HEK293 (cell line): Measurements from ENCODE around the gene PAMR1.
A peak's percentile ranks its signal among the peaks of the same experiment; 100 is the strongest.

Source experiments
- CTCF ChIA-PET: fragments of 350-600 bp; formaldehyde crosslinking; extraction: SDS; loops from one replicate; lab custom pipeline; 2021; ENCODE audit warnings: antibody characterized with exemption; lab: Yijun Ruan, JAX
- POLR2A ChIA-PET: fragments of 300-600 bp; formaldehyde crosslinking; extraction: SDS; loops from one replicate; lab custom pipeline; 2020; ENCODE audit warnings: antibody characterized with exemption, inconsistent platforms; lab: Yijun Ruan, JAX
- H3K27ac ChIP-seq: fragments of 200-500 bp; sonication (Bioruptor generic); 2 replicates; pipeline ENCODE4 v1.5.1; 2014; ENCODE audit warnings: low read depth, low read length, control low read depth, inconsistent platforms; ENCODE audit errors: extremely low read depth
- H3K36me3 ChIP-seq, 2 experiments: fragments of 200-500 bp in 1 of 2; sonication (Bioruptor generic) in 1 of 2; 1 replicate in 1 of 2; 2 replicates in 1 of 2; pipeline ENCODE4 v1.5.1; 2014 to 2017; ENCODE audit warnings: inconsistent platforms in 2 of 2, low read length in 2 of 2; ENCODE audit not compliant: control insufficient read depth in 2 of 2, insufficient read depth in 1 of 2
- H3K4me1 ChIP-seq: fragments of 200-500 bp; sonication (Bioruptor generic); 2 replicates; pipeline ENCODE4 v1.5.1; 2014; ENCODE audit warnings: mild to moderate bottlenecking, low read length, inconsistent platforms; ENCODE audit not compliant: control insufficient read depth, insufficient read depth
- H3K4me3 ChIP-seq: 2 replicates; pipeline ENCODE4 v1.5.1; 2011; ENCODE audit warnings: low read depth, mild to moderate bottlenecking, control low read depth, low read length, moderate library complexity
- H3K9me3 ChIP-seq: fragments of 200-500 bp; sonication (Bioruptor generic); 2 replicates; pipeline ENCODE4 v1.5.1; 2014; ENCODE audit warnings: low read depth, low read length, inconsistent platforms; ENCODE audit not compliant: control insufficient read depth, insufficient read depth
- MZF1 ChIP-seq: fragments of 450-650 bp; formaldehyde crosslinking; IDR thresholded peaks from 2 replicates; pipeline ENCODE4 v1.5.1; 2017; ENCODE audit warnings: missing biosample characterization, missing genetic modification characterization, borderline replicate concordance
- OSR2 ChIP-seq: fragments of 450-650 bp; formaldehyde crosslinking; IDR thresholded peaks from 2 replicates; pipeline ENCODE4 v1.5.1; 2016; ENCODE audit warnings: missing biosample characterization, missing genetic modification characterization
- ZBTB48 ChIP-seq: fragments of 450-650 bp; formaldehyde crosslinking; IDR thresholded peaks from 2 replicates; pipeline ENCODE4 v1.5.1; 2016; ENCODE audit warnings: missing biosample characterization, missing genetic modification characterization
- ZFP37 ChIP-seq: fragments of 450-650 bp; formaldehyde crosslinking; IDR thresholded peaks from 2 replicates; pipeline ENCODE4 v1.5.1; 2016; ENCODE audit warnings: missing biosample characterization, missing genetic modification characterization
- ZNF10 ChIP-seq: fragments of 450-650 bp; formaldehyde crosslinking; IDR thresholded peaks from 2 replicates; pipeline ENCODE4 v1.5.1; 2017; ENCODE audit warnings: missing biosample characterization, missing genetic modification characterization
- ZNF132 ChIP-seq: fragments of 450-650 bp; formaldehyde crosslinking; IDR thresholded peaks from 2 replicates; pipeline ENCODE4 v1.5.1; 2017; ENCODE audit warnings: missing biosample characterization, missing genetic modification characterization, borderline replicate concordance
- ZNF366 ChIP-seq: fragments of 450-650 bp; formaldehyde crosslinking; conservative IDR thresholded peaks from 2 replicates; pipeline ENCODE4 v1.5.1; 2016; ENCODE audit warnings: missing biosample characterization, missing genetic modification characterization
- ZXDB ChIP-seq: fragments of 450-650 bp; formaldehyde crosslinking; IDR thresholded peaks from 2 replicates; pipeline ENCODE4 v1.5.1; 2016; ENCODE audit warnings: missing biosample characterization, missing genetic modification characterization
- TF ChIP-seq, protein P1 (sequence below): sonication (generic); formaldehyde crosslinking; IDR thresholded peaks from 2 replicates; pipeline ENCODE4 v1.8.1; 2022; ENCODE audit warnings: mild to moderate bottlenecking, moderate library complexity, missing genetic modification reagents
- TF ChIP-seq, protein P2 (sequence below): fragments of 450-650 bp; formaldehyde crosslinking; conservative IDR thresholded peaks from 2 replicates; pipeline ENCODE4 v1.5.1; 2016; ENCODE audit warnings: low read depth, missing biosample characterization, missing genetic modification characterization
- TF ChIP-seq, protein P3 (sequence below): fragments of 450-650 bp; formaldehyde crosslinking; IDR thresholded peaks from 2 replicates; pipeline ENCODE4 v1.5.1; 2017; ENCODE audit warnings: missing biosample characterization, missing genetic modification characterization
- TF ChIP-seq, protein P4 (sequence below): fragments of 450-650 bp; formaldehyde crosslinking; IDR thresholded peaks from 2 replicates; pipeline ENCODE4 v1.5.1; 2017; ENCODE audit warnings: missing biosample characterization, missing genetic modification characterization

PAMR1 gene

DNA sequence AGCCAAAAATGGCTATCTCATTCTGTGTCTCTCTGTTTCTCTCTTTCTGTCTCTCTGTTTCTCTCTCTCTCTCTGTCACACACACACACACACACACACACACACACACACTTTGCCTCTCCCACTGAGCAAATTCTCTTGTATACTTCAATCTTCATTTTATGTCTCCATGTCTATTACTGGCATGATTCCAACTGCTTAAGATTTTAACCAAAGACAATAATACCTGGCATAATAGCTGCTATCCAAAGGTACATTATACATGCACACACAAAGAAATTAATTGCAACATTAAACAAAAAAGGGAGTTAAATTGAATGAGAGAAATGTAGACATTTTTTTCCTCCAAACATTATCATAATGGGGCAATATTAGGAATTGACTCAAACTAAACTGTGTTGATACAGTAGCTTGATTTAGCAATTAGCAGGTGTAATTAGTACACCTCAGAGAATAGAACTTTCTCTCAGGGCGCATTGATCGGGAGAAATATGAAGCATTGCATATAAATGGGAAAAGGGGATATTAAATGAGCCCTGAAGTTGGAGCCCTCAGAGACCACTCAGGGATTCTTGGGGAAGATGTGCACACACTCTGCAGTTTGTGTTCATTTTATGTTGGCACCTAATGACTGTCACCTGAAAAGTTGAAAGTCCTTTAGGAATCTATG is 88.7 kb downstream of the PAMR1 start:
- Histone ChIP-seq H3K4me3 (no peak overlapping the region), H3K9me3 (no peaks in the 10 kb centered on the region), H3K4me1 (no peaks in the 10 kb centered on the region), H3K36me3 (peaks cover 0 to 8% of the 10 kb centered on the region in 2 experiments; a peak in 1 of 3 replicates), H3K27ac (no peak overlapping the region)
- POLR2A ChIA-PET: no interaction called here
- TF ChIP-seq, protein P1, sequence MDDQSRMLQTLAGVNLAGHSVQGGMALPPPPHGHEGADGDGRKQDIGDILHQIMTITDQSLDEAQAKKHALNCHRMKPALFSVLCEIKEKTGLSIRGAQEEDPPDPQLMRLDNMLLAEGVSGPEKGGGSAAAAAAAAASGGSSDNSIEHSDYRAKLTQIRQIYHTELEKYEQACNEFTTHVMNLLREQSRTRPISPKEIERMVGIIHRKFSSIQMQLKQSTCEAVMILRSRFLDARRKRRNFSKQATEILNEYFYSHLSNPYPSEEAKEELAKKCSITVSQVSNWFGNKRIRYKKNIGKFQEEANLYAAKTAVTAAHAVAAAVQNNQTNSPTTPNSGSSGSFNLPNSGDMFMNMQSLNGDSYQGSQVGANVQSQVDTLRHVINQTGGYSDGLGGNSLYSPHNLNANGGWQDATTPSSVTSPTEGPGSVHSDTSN (CRISPR knock-in tag): no peak
- TF ChIP-seq ZNF10 (tag by site-specific recombination): no peak
- CTCF ChIA-PET: no interaction called here

DNA sequence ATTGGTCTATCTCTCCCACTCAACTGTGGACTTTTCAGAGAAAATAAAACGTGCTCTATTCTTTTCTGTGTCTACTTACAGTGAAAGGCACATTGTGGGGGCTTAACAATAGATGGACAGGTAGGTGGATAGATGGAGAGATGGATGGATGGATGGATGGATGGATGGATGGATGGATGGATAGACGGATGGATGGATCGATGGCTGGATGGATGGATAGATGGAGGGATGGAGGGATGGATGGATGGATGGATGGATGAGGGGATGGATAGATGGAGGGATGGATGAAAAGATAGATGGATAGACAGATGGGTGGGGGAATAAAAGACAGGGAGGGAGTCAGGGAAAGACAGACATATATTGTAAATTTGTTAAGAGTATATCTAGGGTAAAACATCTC is 91.8 kb downstream of the PAMR1 start:
- no peaks in the 10 kb centered on the region for H3K9me3 ChIP-seq
- H3K27ac ChIP-seq: no peak overlapping the region
- no peak overlapping the region for H3K4me3 ChIP-seq
- ChIA-PET CTCF (interaction anchor here (0.8 kb wide), 1 partner anchor 34 kb away, joined by 3 read pairs; no protein-coding TSS in a partner anchor), POLR2A (no interaction called here)
- TF ChIP-seq ZNF366 (tag by site-specific recombination) (peak; percentile 97), ZFP37 (tag by site-specific recombination) (no peak)
- peaks cover 0 to 8% of the 10 kb centered on the region in 2 experiments; a peak in 1 of 3 replicates for H3K36me3 ChIP-seq
- no peaks in the 10 kb centered on the region for H3K4me1 ChIP-seq

DNA sequence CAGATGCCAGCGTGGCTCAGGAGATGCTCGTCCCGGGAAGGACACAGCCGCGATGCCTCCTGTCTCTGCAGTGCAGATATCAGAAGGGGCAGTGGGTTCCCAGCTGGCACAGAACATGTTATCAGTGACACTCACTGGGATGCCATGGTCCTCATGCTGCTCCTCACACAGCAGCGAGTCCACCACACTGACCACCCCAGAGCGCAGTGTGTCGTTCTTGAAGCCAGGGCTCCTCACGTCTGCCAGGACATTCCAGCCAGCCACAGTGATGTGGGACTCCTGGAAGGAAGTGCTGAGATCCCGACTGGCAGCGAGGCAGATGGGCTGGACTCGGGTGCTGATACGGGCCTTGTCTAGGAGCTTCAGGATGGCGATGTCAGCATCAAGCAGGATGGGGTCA is 93.0 kb downstream of the PAMR1 start:
- ChIA-PET POLR2A (no interaction called here), CTCF (no interaction called here)
- TF ChIP-seq ZNF132: no peak
- TF ChIP-seq, protein P2, sequence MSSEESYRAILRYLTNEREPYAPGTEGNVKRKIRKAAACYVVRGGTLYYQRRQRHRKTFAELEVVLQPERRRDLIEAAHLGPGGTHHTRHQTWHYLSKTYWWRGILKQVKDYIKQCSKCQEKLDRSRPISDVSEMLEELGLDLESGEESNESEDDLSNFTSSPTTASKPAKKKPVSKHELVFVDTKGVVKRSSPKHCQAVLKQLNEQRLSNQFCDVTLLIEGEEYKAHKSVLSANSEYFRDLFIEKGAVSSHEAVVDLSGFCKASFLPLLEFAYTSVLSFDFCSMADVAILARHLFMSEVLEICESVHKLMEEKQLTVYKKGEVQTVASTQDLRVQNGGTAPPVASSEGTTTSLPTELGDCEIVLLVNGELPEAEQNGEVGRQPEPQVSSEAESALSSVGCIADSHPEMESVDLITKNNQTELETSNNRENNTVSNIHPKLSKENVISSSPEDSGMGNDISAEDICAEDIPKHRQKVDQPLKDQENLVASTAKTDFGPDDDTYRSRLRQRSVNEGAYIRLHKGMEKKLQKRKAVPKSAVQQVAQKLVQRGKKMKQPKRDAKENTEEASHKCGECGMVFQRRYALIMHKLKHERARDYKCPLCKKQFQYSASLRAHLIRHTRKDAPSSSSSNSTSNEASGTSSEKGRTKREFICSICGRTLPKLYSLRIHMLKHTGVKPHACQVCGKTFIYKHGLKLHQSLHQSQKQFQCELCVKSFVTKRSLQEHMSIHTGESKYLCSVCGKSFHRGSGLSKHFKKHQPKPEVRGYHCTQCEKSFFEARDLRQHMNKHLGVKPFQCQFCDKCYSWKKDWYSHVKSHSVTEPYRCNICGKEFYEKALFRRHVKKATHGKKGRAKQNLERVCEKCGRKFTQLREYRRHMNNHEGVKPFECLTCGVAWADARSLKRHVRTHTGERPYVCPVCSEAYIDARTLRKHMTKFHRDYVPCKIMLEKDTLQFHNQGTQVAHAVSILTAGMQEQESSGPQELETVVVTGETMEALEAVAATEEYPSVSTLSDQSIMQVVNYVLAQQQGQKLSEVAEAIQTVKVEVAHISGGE: no peak
- Histone ChIP-seq H3K4me1 (no peaks in the 10 kb centered on the region), H3K27ac (no peak overlapping the region), H3K36me3 (peaks cover 0 to 8% of the 10 kb centered on the region in 2 experiments; a peak in 1 of 3 replicates), H3K9me3 (no peaks in the 10 kb centered on the region), H3K4me3 (no peak overlapping the region)

DNA sequence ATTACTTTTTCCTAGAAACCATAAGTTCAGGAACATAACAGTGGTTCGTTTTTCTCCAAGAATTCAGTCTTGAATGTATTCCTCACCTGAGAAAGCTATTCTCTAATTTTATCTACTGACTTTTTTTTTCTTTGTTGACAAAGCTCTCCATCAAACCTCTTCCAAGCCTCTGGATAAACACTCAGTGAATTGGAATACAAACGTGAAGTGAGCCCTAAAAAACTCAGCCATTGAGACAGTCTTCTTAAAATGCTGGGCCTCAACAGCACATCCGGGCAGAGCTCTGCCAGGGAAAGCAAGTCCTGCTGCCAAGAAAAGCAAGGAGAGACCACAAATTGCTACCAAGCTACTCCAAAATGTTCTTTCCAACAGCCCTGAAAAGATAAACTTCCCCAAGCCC is 98.3 kb downstream of the PAMR1 start:
- POLR2A ChIA-PET: no interaction called here
- TF ChIP-seq, protein P3, sequence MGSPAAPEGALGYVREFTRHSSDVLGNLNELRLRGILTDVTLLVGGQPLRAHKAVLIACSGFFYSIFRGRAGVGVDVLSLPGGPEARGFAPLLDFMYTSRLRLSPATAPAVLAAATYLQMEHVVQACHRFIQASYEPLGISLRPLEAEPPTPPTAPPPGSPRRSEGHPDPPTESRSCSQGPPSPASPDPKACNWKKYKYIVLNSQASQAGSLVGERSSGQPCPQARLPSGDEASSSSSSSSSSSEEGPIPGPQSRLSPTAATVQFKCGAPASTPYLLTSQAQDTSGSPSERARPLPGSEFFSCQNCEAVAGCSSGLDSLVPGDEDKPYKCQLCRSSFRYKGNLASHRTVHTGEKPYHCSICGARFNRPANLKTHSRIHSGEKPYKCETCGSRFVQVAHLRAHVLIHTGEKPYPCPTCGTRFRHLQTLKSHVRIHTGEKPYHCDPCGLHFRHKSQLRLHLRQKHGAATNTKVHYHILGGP (tag by site-specific recombination): peak; percentile 43; the same call in 1 of the 2 replicates
- TF ChIP-seq, protein P4, sequence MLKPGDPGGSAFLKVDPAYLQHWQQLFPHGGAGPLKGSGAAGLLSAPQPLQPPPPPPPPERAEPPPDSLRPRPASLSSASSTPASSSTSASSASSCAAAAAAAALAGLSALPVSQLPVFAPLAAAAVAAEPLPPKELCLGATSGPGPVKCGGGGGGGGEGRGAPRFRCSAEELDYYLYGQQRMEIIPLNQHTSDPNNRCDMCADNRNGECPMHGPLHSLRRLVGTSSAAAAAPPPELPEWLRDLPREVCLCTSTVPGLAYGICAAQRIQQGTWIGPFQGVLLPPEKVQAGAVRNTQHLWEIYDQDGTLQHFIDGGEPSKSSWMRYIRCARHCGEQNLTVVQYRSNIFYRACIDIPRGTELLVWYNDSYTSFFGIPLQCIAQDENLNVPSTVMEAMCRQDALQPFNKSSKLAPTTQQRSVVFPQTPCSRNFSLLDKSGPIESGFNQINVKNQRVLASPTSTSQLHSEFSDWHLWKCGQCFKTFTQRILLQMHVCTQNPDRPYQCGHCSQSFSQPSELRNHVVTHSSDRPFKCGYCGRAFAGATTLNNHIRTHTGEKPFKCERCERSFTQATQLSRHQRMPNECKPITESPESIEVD (tag by site-specific recombination): peak; percentile 48
- TF ChIP-seq ZXDB (tag by site-specific recombination): peak; percentile 38
- 0 out of 2 replicates have a peak, but pooled peaks have one; percentile 15 for TF ChIP-seq OSR2 (tag by site-specific recombination)
- peak; percentile 22; the same call in 1 of the 2 replicates for TF ChIP-seq ZBTB48 (tag by site-specific recombination)
- no peak for TF ChIP-seq MZF1
- TF ChIP-seq, all 188 proteins: peak for 5
- Histone ChIP-seq H3K9me3 (no peaks in the 10 kb centered on the region), H3K36me3 (peaks cover 0 to 2% of the 10 kb centered on the region in 2 experiments; a peak in 1 of 3 replicates), H3K4me1 (no peaks in the 10 kb centered on the region; the same call in 1 of the 2 replicates), H3K27ac (no peak overlapping the region; the same call in 1 of the 2 replicates), H3K4me3 (no peak overlapping the region)
- CTCF ChIA-PET: interaction anchor here (0.6 kb wide), 1 partner anchor 62 kb away, joined by 3 read pairs; no protein-coding TSS in a partner anchor
